ENCODE measurements around the gene CCDC27. TPM values are rescaled to one million over a fixed set of nuclear protein-coding genes. Genes with fewer than 3 reads are reported as not detected.

Gene CCDC27
- total RNA-seq, 2 experiments from 2014 or later = not detected

- ChIA-PET POLR2A (no interaction called here), CTCF (interaction anchor here (1.9 kb wide), 1 partner anchor 17 kb away, joined by 6 read pairs; no protein-coding TSS in a partner anchor)
- intact Hi-C loops (cut with micrococcal nuclease) = no loop called here
- DNase-seq (no peak), ATAC-seq (no peak)
- no peak for TF ChIP-seq CTCF (IDR thresholded peaks at IDR 0.05)
- no peaks in the 10 kb centered on the region for H3K27me3 Mint-ChIP-seq
- H3K27ac Mint-ChIP-seq = no peak overlapping the region
- H3K36me3 Mint-ChIP-seq (ENCODE audit: low read depth) = peaks cover 2% of the 10 kb centered on the region
- H3K4me1 Mint-ChIP-seq (ENCODE audit: low read depth) = peaks cover 18% of the 10 kb centered on the region
- no peak overlapping the region for H3K4me3 Mint-ChIP-seq
- no peaks in the 10 kb centered on the region for H3K9me3 Mint-ChIP-seq
Measured at GRCh38 chr1:3741566-3742438, 10.4 kb upstream of the CCDC27 start.

DNA sequence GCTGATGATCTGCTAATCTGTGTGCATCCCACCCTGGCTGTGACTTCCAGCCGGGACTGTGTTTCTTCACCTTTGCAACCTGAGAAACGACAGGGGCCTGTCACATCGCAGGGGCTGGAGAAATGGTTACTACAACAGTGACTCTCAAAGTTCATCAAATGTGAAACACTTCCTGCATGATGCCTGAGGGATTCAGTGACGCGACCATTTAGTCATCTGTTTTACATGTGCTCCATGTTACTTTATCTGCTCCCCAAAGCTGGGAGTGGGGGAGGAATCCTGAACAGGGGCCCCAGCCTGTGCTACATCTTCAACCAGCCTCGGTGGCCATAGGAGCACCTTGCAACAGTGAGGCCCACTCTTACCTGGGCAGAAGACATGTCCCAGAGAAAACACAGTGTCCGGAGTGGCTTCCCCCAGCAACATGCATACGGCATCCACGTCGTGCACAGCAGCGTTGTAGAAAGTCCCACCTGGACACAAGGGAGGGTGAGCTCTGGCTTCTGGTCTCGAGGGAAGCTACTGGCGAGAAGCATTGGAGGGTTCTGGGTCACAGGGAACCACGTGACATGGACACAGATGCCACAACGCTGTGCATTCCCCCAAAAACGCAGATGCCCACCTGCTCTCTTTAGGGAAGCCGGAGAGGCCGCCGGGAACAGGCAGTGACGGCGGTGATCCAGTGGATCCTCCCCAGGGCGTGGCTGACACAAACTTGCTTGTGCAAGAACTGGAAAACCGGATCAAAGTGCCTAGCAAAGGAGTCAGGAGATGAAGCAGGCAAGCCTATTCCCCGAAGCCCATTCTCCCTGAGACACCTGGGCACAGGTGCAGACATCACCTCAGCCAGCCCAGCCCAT is 9.6 kb upstream of the CCDC27 start:
- Mint-ChIP-seq H3K27me3 (no peaks in the 10 kb centered on the region), H3K4me3 (no peak overlapping the region), H3K36me3 (ENCODE audit: low read depth) (no peaks in the 10 kb centered on the region), H3K27ac (no peak overlapping the region), H3K4me1 (ENCODE audit: low read depth) (peaks cover 19% of the 10 kb centered on the region), H3K9me3 (no peaks in the 10 kb centered on the region)
- POLR2A ChIA-PET = no interaction called here
- DNase-seq = no peak
- CTCF ChIA-PET = interaction anchor here (1.9 kb wide), 1 partner anchor 18 kb away, joined by 6 read pairs; no protein-coding TSS in a partner anchor
- intact Hi-C loops (cut with micrococcal nuclease) = no loop called here
- no peak for ATAC-seq
- no peak for TF ChIP-seq CTCF (IDR thresholded peaks at IDR 0.05)

- DNase-seq (no peak), ATAC-seq (no peak)
- Mint-ChIP-seq H3K4me3 (no peak overlapping the region), H3K27ac (no peak overlapping the region), H3K27me3 (no peaks in the 10 kb centered on the region), H3K36me3 (ENCODE audit: low read depth) (no peaks in the 10 kb centered on the region), H3K4me1 (ENCODE audit: low read depth) (peaks cover 25% of the 10 kb centered on the region), H3K9me3 (no peaks in the 10 kb centered on the region)
- TF ChIP-seq CTCF (IDR thresholded peaks at IDR 0.05) = no peak
- CTCF ChIA-PET = interaction anchor here (1.9 kb wide), 1 partner anchor 19 kb away, joined by 6 read pairs; no protein-coding TSS in a partner anchor
- POLR2A ChIA-PET = no interaction called here
- intact Hi-C loops (cut with micrococcal nuclease) = no loop called here
Measured at GRCh38 chr1:3743421-3743820, 8.8 kb upstream of the CCDC27 start.

DNA sequence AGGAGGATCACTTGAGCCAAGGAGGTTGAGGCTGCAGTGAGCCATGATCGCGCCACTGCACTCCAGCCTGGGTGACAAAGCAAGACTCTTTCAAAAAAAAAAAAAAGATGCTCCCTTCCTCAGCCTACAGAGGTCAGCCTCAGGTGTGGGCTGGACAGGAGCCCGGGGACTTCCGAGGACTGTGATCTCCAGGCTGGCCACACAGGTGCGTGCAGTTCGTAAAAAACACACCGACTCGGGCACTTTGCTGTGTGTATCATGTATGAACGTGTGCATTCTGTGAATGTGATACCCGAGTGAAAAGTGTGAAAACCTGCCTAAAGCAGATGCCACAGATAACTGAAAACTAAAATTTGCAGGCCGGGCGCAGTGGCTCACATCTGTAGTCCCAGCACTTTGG is 8.4 kb upstream of the CCDC27 start:
- H3K4me1 Mint-ChIP-seq (ENCODE audit: low read depth) = peaks cover 25% of the 10 kb centered on the region
- H3K27ac Mint-ChIP-seq = no peak overlapping the region
- no peak for ATAC-seq
- no peaks in the 10 kb centered on the region for H3K36me3 Mint-ChIP-seq (ENCODE audit: low read depth)
- no peak overlapping the region for H3K4me3 Mint-ChIP-seq
- DNase-seq = no peak
- intact Hi-C loops (cut with micrococcal nuclease) = no loop called here
- no peak for TF ChIP-seq CTCF (IDR thresholded peaks at IDR 0.05)
- POLR2A ChIA-PET = no interaction called here
- H3K9me3 Mint-ChIP-seq = no peaks in the 10 kb centered on the region
- CTCF ChIA-PET = interaction anchor here (1.0 kb wide), 1 partner anchor 19 kb away, joined by 3 read pairs; no protein-coding TSS in a partner anchor
- no peaks in the 10 kb centered on the region for H3K27me3 Mint-ChIP-seq

All from activated CD8-positive, alpha-beta T cell treated with anti-CD3 and anti-CD28 coated beads for 36 hours (primary cell).